HG02623 (cell line): Measurements from ENCODE around the gene BUD31.
"Not testable (repeated sequence)": the region's sequence is repeated elsewhere in the genome, so short reads cannot be mapped to it uniquely, and the experiment has no call there.

ENCODE experiments used
- ATAC-seq: cut with Tn5 transposase; IDR thresholded peaks from one replicate; pipeline ENCODE4 v1.9.1; 2021; ENCODE audit warnings: moderate library complexity; ENCODE audit not compliant: unreplicated experiment

The BUD31 gene

GRCh38 chr7:99380032-99380822, 28.5 kb upstream of the BUD31 start:
- ATAC-seq: peak; percentile 41

- ATAC-seq: peak; percentile 69
Observed at GRCh38 chr7:99380823-99381663, 27.7 kb upstream of the BUD31 start.

GRCh38 chr7:99381664-99382075, 27.1 kb upstream of the BUD31 start:
- ATAC-seq: no peak

- ATAC-seq: no peak
Observed at GRCh38 chr7:99383203-99383602, 25.6 kb upstream of the BUD31 start.

- no peak for ATAC-seq
Observed at GRCh38 chr7:99383791-99384370, 24.9 kb upstream of the BUD31 start.

- ATAC-seq: no peak
Observed at GRCh38 chr7:99384523-99384922, 24.2 kb upstream of the BUD31 start.

GRCh38 chr7:99385564-99385963, 23.2 kb upstream of the BUD31 start:
- ATAC-seq: no peak

- ATAC-seq: no peak
Observed at GRCh38 chr7:99386584-99387238, 22.1 kb upstream of the BUD31 start.

- ATAC-seq: not testable (repeated sequence)
Observed at GRCh38 chr7:99387239-99387635, 21.5 kb upstream of the BUD31 start.

- ATAC-seq: no peak
Observed at GRCh38 chr7:99387912-99388311, 20.9 kb upstream of the BUD31 start.

GRCh38 chr7:99389772-99390171, 19.0 kb upstream of the BUD31 start:
- no peak for ATAC-seq

GRCh38 chr7:99390941-99391602, 17.7 kb upstream of the BUD31 start:
- no peak for ATAC-seq

GRCh38 chr7:99392046-99392445, 16.7 kb upstream of the BUD31 start:
- no peak for ATAC-seq

GRCh38 chr7:99392659-99393354, 16.0 kb upstream of the BUD31 start:
- ATAC-seq: no peak

- ATAC-seq: no peak
Observed at GRCh38 chr7:99393355-99394187, 15.2 kb upstream of the BUD31 start.

- no peak for ATAC-seq
Observed at GRCh38 chr7:99394188-99394502, 14.6 kb upstream of the BUD31 start.

- no peak for ATAC-seq
Observed at GRCh38 chr7:99395616-99396327, 13.0 kb upstream of the BUD31 start.

- no peak for ATAC-seq
Observed at GRCh38 chr7:99396418-99397296, 12.1 kb upstream of the BUD31 start.
